ENCODE measurements around the gene ZNF689. TPM values are rescaled to one million over a fixed set of nuclear protein-coding genes. Genes with fewer than 3 reads are reported as not detected.

ZNF689 gene
- total RNA-seq, 1 donor from 2014 or later, result 7.1 TPM

DNA sequence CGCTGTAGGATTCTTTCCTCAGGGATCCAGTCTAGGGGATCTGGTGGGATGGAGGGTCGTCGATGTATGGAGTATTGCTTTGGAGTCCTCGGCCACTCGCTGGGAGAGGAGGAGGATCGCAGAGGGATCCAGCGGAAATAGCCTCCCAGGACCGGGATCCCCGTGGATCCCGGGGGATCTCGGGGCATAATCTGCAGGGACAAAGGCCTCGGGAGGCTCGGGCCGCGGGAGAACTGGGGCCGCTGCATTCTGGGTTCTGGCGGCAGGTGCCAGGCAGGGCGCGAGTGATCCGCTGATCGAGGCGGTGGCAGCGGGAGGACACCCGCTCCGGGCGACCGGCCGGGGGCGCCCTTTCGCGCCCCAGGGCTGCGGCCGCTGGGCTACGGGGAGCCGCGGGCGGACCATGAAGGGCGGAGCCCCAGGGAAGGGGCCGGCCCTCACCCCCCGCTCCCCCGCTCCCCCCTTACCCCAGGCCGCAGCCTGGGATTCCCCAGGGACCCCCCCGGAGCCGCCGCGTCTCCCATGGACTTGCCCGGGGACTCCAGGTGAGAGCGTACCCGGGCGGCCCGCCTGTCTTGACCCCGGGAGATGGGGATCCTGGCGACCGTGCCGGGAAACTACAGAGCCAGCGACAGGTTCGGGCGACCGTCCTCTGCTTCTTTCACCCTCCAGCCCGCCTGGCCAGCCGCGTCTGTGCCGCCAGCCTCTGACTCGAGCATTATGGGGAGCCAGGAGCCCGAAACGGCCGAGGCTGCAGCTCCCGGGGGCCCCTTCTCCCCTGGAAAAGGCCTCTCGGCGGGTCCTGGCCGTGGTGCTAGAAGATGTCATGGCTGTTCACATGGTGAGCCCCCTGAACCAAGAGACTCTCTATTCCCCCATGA is 41.2 kb upstream of the ZNF689 start:
- TF ChIP-seq, protein P1, sequence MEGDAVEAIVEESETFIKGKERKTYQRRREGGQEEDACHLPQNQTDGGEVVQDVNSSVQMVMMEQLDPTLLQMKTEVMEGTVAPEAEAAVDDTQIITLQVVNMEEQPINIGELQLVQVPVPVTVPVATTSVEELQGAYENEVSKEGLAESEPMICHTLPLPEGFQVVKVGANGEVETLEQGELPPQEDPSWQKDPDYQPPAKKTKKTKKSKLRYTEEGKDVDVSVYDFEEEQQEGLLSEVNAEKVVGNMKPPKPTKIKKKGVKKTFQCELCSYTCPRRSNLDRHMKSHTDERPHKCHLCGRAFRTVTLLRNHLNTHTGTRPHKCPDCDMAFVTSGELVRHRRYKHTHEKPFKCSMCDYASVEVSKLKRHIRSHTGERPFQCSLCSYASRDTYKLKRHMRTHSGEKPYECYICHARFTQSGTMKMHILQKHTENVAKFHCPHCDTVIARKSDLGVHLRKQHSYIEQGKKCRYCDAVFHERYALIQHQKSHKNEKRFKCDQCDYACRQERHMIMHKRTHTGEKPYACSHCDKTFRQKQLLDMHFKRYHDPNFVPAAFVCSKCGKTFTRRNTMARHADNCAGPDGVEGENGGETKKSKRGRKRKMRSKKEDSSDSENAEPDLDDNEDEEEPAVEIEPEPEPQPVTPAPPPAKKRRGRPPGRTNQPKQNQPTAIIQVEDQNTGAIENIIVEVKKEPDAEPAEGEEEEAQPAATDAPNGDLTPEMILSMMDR (IDR thresholded peaks at IDR 0.05), result peak; percentile 87
- Mint-ChIP-seq H3K4me3 (ENCODE audit: unreplicated experiment) (peak overlapping the region; percentile 89), H3K9me3 (ENCODE audit: low read depth) (no peaks in the 10 kb centered on the region), H3K4me1 (ENCODE audit: low read depth) (peaks cover 22% of the 10 kb centered on the region), H3K27me3 (ENCODE audit: low read depth) (no peaks in the 10 kb centered on the region), H3K27ac (ENCODE audit: unreplicated experiment) (peak overlapping the region; percentile 90), H3K36me3 (ENCODE audit: low read depth) (peaks cover 8% of the 10 kb centered on the region)
- DNase-seq (ENCODE audit: low spot score), result peak; percentile 92

DNA sequence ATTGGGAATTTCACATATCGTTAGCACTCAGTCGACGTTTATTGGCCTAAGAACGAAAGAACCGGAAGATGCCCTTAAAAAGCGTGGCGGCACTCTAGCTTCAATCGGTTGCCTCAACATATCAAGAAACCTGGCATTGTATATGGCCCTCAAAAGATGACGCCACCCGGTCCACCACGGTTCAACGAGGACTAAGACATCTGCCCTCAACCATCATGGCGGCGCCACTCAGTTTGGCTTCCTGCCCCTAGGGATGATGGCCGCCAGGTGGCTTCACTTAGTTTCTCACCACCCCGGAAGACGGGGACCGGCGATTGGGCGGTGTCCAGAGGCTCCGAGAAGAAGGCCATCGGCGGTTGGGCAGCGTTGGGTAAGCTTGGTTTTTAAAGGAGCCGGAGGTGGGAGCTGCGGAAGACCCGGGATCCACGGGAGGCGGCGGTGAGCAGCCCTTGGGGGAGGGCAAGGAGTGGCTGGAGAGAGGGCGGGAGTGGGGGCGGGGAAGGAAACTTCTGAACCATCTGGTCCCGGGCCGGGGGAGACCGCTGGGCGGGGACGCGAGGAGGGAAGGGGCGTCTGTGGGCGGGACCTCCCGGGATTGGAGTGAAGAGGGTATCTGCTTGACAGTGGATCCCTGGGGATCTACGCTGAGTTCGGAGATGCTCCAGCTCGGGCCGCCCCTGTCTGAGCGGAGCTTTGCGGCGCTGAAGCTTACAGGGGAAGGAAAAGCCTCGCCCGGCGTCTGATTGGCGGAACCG is 40.4 kb upstream of the ZNF689 start, which contains the start of gene PRR14:
TSS of gene PRR14 (plus strand) at position 592 of the 755 bp plus-strand sequence. CDS start 686 bp downstream, outside the sequence.
- Mint-ChIP-seq H3K27ac (ENCODE audit: unreplicated experiment) (peak within 1 kb of the TSS; percentile 90), H3K9me3 (ENCODE audit: low read depth) (no peaks in the 10 kb centered on the region), H3K4me3 (ENCODE audit: unreplicated experiment) (peak within 1 kb of the TSS; percentile 89), H3K27me3 (ENCODE audit: low read depth) (no peaks in the 10 kb centered on the region), H3K4me1 (ENCODE audit: low read depth) (peaks cover 20% of the 10 kb centered on the region), H3K36me3 (ENCODE audit: low read depth) (peaks cover 6% of the 10 kb centered on the region)
- TF ChIP-seq, protein P1 (IDR thresholded peaks at IDR 0.05), result no peak
- peak; percentile 100 for DNase-seq (ENCODE audit: low spot score)

DNA sequence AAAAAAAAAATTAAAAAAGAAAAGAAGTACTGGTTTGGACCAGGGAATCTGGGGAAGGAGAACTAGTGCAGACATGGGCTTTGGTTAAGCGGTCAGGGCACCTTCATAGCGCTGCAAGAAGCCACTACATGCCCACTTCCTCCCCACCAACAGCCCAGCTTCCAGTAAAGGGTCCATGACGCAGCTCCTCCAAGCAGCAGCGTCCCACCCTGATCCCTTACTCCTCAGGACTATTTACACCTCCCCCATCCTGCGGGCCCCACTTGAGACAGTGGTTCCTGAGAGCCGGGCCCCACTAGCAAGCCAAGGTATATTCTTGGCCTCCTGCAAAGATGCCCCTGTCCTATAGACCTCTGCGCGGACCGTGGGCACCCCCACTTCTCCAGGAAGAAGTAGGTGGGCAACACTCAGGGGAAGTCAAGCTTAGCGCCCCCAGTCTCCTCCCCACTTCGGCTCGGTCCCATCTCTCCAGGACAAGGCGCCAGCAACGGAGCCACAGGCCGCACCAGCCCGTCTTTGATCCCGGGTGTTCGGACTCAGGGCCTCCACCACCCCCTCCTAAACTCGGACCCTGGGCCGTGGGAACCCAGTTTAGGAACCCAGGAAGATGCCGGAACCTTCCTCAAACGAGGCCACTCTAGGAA is 39.7 kb upstream of the ZNF689 start:
- TF ChIP-seq, protein P1 (IDR thresholded peaks at IDR 0.05), result no peak
- DNase-seq (ENCODE audit: low spot score), result no peak
- H3K4me1 Mint-ChIP-seq (ENCODE audit: low read depth), result peaks cover 20% of the 10 kb centered on the region
- H3K9me3 Mint-ChIP-seq (ENCODE audit: low read depth), result no peaks in the 10 kb centered on the region
- no peaks in the 10 kb centered on the region for H3K27me3 Mint-ChIP-seq (ENCODE audit: low read depth)
- peaks cover 3% of the 10 kb centered on the region for H3K36me3 Mint-ChIP-seq (ENCODE audit: low read depth)
- H3K4me3 Mint-ChIP-seq (ENCODE audit: unreplicated experiment), result peak overlapping the region; percentile 89
- H3K27ac Mint-ChIP-seq (ENCODE audit: unreplicated experiment), result peak overlapping the region; percentile 90

DNA sequence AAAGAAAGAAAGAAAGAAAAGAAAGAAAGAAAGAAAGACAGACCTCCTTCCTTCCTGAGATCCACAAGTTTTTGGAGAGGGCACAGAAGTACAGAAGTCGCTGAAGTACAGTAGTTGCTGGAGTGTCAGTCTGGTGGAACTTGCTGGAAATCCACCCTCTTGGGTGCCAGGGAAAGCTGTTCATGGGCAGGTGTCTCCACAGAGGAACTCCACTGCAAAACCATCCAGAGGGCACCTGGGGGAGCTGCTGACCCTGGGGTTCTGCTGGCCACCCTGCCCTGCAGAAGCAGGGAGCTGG is 37.0 kb upstream of the ZNF689 start:
- Mint-ChIP-seq H3K36me3 (ENCODE audit: low read depth) (no peaks in the 10 kb centered on the region), H3K27me3 (ENCODE audit: low read depth) (no peaks in the 10 kb centered on the region), H3K27ac (ENCODE audit: unreplicated experiment) (no peak overlapping the region), H3K4me3 (ENCODE audit: unreplicated experiment) (no peak overlapping the region), H3K4me1 (ENCODE audit: low read depth) (peaks cover 12% of the 10 kb centered on the region), H3K9me3 (ENCODE audit: low read depth) (no peaks in the 10 kb centered on the region)
- DNase-seq (ENCODE audit: low spot score), result no peak
- TF ChIP-seq, protein P1 (IDR thresholded peaks at IDR 0.05), result no peak

DNA sequence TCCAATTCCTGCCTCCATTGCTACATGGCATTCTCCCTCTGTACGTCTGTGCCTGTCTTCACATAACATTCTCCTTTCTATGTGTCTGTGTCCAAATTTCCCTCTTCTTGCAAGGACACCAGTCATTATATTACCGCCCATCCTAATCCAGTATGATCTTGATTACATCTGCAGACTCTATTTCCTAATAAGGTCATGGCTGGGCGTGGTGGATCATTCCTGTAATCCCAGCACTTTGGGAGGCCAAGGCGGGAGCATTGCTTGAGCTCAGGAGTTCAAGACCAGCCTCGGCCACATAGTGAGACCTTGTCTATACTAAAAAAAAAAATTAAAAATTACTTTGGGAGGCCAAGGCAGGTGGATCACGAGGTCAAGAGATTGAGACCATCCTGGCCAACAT is 35.5 kb upstream of the ZNF689 start:
- DNase-seq (ENCODE audit: low spot score), result no peak
- TF ChIP-seq, protein P1 (IDR thresholded peaks at IDR 0.05), result no peak
- Mint-ChIP-seq H3K36me3 (ENCODE audit: low read depth) (no peaks in the 10 kb centered on the region), H3K4me3 (ENCODE audit: unreplicated experiment) (no peak overlapping the region), H3K27me3 (ENCODE audit: low read depth) (no peaks in the 10 kb centered on the region), H3K27ac (ENCODE audit: unreplicated experiment) (no peak overlapping the region), H3K9me3 (ENCODE audit: low read depth) (no peaks in the 10 kb centered on the region), H3K4me1 (ENCODE audit: low read depth) (peaks cover 5% of the 10 kb centered on the region)
